Activated CD4-positive, alpha-beta T cell treated with anti-CD3 and anti-CD28 coated beads, Interleukin-2, amount 50 U/mL, for 4 hours (primary cell): Measurements from ENCODE around the gene EPG5.
"Not testable (repeated sequence)": the region's sequence is repeated elsewhere in the genome, so short reads cannot be mapped to it uniquely, and the experiment has no call there.

Experiments
- DNase-seq, 2 experiments: peaks; one replicate each; pipeline ENCODE4 v3.0.0-alpha.2; 2020

Gene EPG5

DNA sequence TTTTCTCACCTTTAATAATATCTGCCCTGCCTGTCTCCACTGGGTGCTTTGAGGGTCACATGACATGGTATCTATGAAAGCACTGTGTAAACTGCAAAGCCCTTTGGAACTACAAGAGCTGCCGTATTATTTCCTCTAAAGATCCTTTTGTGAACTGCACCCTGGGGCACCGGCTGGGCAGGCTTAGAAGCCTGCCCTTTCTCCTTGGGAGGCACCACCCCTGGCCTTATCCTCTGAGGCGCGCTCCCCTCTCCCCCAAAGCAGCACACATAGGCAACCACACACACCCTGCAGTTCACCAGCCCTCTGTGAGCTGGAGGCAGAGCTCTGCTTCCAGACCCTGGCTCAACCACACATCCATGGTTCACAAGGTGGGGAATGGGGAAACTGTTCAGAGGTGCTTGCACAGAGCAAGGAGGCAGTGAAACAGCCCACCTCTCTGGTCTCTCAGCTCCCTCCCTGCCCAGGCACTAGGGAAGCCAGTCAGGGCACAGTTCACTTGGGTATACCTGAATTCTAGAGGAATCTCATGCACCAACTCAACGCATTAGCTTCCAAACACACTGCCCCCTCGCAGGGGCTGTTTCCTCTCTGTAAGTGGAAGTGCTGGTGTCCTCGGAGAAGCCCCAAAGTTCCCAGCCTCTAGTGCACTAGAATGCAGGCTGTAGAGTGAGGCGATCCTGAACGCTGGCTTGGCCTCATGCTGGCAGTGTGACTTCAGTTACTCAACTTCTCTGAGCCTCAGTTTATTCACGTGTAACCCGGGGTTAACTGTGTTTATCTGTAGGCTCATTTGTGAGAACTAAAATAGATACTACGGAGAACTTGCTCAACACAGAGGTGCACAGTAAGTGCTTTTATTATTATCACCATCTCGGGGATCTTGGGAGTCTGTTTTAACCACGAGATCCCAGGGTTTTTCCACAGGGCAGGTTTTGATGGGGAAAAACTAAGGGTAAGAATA is 130.6 kb downstream of the EPG5 start:
- no peak for DNase-seq

DNA sequence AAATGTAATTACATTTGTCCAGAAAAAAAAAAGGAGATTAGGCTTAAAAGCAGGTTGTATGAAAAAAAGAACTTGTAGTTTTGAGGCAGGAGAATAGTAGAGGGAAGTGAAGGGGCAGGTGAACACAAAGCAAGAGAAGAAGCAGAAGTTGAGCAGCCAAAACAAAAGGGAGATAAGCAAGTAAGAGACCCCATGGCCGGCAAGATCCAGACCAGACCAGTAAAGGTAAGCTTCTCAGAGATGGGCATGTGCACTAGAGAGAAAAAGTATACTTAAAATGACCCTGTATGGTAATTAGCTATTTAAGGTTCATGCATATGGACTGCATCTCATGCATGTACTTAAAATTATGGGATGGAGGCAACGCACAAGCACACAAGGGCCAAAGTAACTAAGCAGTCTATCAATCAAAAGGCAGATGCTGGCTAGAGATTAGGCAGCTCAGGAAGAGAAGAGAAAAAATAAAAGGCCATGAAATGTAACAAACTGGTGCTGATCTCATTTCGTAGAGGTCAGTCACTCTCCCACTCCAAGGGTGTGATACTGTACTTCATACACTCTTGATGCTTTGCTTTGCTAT is 132.0 kb downstream of the EPG5 start:
- no peak for DNase-seq

DNA sequence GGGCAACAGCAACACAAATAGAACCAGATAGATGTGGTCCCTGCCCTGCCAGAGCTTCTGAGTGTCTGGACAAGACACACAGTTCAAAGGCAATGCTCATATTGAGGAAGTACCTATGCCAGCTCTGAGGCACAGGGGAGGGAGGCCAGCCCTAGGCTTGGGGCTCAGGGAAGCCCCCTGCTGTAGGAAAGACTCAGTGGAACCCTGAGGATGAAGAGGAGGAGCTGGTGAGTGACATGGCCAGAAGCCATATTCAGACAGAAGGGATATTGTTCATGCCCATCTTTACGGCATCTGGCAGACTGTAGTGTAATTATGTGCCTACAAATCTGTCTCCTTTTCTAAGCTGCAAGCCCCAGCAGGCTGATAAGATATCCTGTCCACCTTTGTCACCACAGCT is 132.8 kb downstream of the EPG5 start:
- no peak for DNase-seq

GRCh38 chr18:45833846-45834245 is 133.3 kb downstream of the EPG5 start:
- DNase-seq = no peak

DNA sequence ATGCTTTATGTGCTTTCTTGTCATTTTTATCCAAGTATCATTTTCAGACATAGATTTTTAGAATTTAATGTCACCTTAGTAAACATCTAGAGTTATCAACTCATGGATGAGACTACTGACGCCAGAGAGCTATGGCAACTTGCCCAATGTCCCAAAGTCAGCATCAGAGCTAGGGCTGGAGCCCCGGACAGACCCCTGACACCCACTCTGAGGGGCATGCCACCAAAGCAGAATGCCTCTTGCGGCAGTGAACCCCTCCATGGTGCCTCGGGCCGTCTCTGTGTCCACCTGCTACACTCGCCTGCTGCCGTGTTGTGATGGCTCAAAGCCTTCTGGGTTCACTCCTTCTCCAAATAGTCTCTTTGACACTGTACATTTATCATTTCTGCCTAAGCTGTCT is 136.2 kb downstream of the EPG5 start:
- no peak for DNase-seq

DNA sequence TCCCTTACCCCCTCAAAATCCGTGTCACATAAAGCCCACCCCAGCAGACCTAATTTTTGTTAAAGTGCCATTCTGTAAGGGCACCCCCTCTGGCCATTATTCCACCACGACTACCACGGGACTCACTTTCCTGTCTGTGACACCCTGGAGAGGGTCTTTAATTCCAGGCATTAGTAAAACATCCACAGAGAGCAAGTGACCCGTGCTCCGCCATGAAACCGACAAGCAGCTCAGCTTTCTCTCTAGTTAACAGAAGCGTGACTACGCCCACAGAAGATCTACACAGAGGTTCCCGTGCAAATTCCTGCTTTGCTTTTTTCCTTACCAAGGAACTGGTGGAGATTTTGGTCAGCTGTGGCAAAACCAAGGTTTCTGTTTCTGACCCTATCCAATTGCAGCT is 137.3 kb downstream of the EPG5 start:
- DNase-seq = no peak

GRCh38 chr18:45828917-45829811 is 138.0 kb downstream of the EPG5 start:
- DNase-seq = no peak

DNA sequence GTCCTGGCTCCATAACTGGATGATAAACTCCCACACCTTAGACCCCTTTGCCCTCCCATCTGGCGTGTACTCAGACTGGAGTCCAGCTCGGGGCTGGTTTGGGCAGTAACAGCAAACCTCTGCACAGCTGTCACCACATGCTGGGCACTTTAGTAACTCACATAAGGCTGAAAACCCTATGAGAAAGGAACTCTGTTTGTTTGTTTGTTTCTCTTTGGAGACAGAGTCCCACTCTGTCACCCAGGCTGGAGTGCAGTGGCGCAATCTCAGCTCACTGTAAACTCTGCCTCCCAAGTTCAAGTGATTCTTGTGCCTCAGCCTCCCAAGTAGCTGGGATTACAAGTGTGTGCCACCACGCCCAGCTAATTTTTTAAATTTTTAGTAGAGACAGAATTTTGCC is 140.4 kb downstream of the EPG5 start:
- not testable (repeated sequence) for DNase-seq

DNA sequence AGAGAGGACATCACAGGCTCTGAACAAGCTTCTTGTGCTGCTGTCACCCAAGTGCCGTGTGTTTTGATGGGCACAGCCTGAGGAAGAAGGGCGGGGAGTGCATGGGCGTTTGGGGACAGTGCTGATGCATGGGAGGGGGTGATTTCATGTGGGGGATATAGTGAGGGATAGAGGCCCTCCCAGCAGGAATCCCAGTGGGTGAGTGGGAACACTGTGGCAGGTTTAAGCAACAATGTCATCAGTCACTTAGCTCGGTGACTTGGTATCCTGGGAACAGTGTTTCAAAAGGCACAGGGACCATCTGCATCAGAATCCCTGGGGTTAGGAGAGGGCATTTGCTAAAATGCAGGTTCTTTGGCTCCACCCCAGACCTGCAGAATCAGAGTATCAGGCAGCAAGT is 141.0 kb downstream of the EPG5 start:
- no peak for DNase-seq

GRCh38 chr18:45825258-45826044 is 141.7 kb downstream of the EPG5 start, which contains the start of gene SIGLEC15:
Gene SIGLEC15, plus strand, starts transcription at chr18:45825675. Its CDS starts 54 bp downstream, at chr18:45825729.
- no peak for DNase-seq

DNA sequence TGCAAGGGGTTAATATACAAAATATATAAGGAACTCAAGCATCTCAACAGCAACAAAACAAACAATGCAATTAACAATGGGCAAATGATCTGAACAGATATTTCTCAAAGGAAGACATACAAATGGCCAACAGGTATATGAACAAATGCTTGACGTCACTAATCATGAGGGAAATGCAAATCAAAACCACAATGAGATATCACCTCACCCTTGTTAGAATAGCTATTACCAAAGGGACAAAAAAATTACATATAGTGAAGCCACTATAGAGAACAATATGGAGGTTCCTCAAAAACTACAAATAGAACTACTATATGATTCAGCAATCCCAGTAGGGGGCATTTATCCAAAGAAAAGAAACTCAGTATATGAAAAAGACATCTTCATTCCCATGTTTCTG is 145.4 kb downstream of the EPG5 start:
- no peak for DNase-seq

GRCh38 chr18:45821026-45821425 is 146.1 kb downstream of the EPG5 start:
- no peak for DNase-seq

GRCh38 chr18:45820106-45820745 is 146.9 kb downstream of the EPG5 start:
- DNase-seq = no peak

GRCh38 chr18:45818765-45819164 is 148.4 kb downstream of the EPG5 start:
- DNase-seq = not testable (repeated sequence)

- no peak for DNase-seq
Measured at GRCh38 chr18:45817543-45817942, 149.6 kb downstream of the EPG5 start.

- not testable (repeated sequence) for DNase-seq
Measured at GRCh38 chr18:45814733-45815132, 152.4 kb downstream of the EPG5 start.

GRCh38 chr18:45807144-45807543 is 160.0 kb downstream of the EPG5 start:
- DNase-seq = not testable (repeated sequence)

DNA sequence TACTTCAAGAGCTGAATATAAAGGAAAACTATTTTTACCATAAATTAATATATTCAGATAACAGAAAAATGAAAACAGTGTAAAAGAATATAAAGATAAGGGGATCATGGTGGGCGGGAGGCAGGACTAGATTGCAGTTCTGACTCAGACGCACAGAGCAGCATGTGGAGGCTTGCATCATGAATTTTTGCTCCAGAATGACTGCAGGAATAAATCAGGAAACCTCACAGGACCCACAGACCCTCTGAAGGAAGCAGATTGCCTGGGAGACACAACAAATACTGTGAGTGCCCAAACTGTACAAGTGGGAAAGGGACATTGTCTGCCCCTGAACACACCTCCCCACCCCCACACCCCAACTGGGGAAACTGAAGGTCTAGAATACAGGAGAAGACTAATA is 160.9 kb downstream of the EPG5 start:
- no peak for DNase-seq

DNA sequence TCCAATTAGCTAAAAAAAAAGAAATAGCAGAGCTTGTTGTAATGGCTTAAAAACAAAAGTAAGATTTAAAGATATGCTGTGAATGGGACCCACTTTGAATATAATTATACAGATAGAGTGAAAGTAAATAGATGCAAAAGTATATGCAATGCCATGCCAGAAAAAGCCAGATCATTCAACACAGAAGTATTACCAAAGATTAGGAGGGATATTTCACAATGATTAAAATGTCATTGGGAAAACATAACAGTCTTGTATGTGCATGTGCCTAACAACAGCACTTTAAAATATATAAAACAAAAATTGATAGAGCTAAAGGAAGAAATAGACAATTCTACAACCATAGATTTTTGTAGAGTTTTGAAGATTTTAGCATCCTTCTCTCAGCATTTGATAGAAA is 161.6 kb downstream of the EPG5 start:
- DNase-seq = no peak

DNA sequence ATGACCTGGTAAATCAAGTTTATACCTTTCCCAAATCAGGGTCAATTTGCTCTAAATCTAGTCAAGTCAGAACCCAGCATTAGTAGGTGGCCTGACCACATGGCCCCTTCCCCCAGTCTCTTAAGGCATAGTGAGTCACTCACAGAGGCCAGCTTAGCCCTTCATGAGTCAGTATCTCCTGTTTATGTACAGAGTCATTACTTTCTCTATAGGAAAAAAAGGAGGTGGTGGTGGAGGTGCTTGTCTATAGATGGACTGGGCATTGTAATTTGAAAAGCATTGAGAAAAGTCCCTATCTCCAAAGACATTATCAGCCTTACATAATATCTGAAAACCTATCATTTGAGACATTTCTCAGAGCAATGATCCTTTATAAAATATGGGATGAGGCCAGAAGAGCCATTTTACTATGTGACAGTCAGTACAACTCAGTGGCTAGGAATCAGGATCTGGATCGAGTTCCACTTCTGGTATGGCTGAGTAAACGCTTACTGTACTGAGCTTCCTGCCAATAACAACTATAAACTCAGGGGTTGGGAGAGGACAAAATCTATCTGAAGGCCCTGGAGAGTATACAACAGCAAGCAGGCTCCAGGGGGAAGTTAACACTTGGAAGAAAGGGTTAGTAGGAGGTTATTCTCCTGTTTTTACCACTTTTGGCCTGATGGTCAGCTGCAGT is 164.2 kb downstream of the EPG5 start:
- DNase-seq = no peak

GRCh38 chr18:45801416-45802004 is 165.6 kb downstream of the EPG5 start:
- DNase-seq = no peak
